Endothelial cell of umbilical vein (primary cell): Measurements from ENCODE around the gene TMEM204. TPM values are rescaled to one million over a fixed set of nuclear protein-coding genes. Genes with fewer than 3 reads are reported as not detected.

Source experiments
- BruUV-seq: library from RNA; stranded (reverse); fragments of 400-500 nt; replicated peaks from 2 replicates; lab custom pipeline; 2021; lab: Mats Ljungman, UMichigan
- CTCF ChIA-PET: fragments of 300-600, 350-600 bp; sonication (Branson Sonifier 250); formaldehyde crosslinking; loops from one replicate; lab custom pipeline; 2021; ENCODE audit warnings: antibody characterized with exemption, inconsistent platforms; lab: Charles Lee
- POLR2A ChIA-PET: fragments of 300-600, 350-600 bp; sonication (Branson Sonifier 250); formaldehyde crosslinking; loops from one replicate; lab custom pipeline; 2021; ENCODE audit warnings: antibody characterized with exemption, inconsistent platforms; lab: Charles Lee
- DNase-seq: peaks from one replicate; pipeline ENCODE4 v3.0.0-alpha.2; 2011; ENCODE audit warnings: low read depth, low spot score
- FAIRE-seq: peaks from 2 replicates; lab custom pipeline; 2011; peaks lifted over from hg19 to GRCh38; lab: Jason Lieb, UNC
- H2AFZ ChIP-seq: 2 replicates; pipeline ENCODE4 v1.6.0; 2012; ENCODE audit warnings: low read depth, low read length, control low read depth, inconsistent platforms
- H3K27ac ChIP-seq: 2 replicates; pipeline ENCODE4 v1.5.1; 2011; ENCODE audit warnings: low read depth, mild to moderate bottlenecking, control low read depth, low read length, moderate library complexity; ENCODE audit not compliant: insufficient read depth
- H3K27me3 ChIP-seq, 2 experiments: 2 replicates each; pipeline versions ENCODE4 v1.6.0 to v1.6.1; 2011; ENCODE audit warnings: low read length in 2 of 2, mixed read lengths in 1 of 2; ENCODE audit not compliant: control insufficient read depth in 2 of 2, insufficient read depth in 2 of 2
- H3K36me3 ChIP-seq, 2 experiments: 2 replicates in 1 of 2; 3 replicates in 1 of 2; pipeline ENCODE4 v1.5.1; 2011; ENCODE audit warnings: low read length in 2 of 2, mild to moderate bottlenecking in 1 of 2, moderate library complexity in 1 of 2; ENCODE audit not compliant: control insufficient read depth in 2 of 2, insufficient read depth in 2 of 2; ENCODE audit errors: extremely low read depth in 1 of 2
- H3K4me1 ChIP-seq: 3 replicates; pipeline ENCODE4 v1.5.1; 2011; ENCODE audit warnings: mild to moderate bottlenecking, low read length; ENCODE audit not compliant: control insufficient read depth, insufficient read depth; ENCODE audit errors: extremely low read depth
- H3K4me2 ChIP-seq: 2 replicates; pipeline ENCODE4 v1.6.1; 2011; ENCODE audit warnings: low read length, control low read depth, mixed read lengths; ENCODE audit not compliant: insufficient read depth
- H3K4me3 ChIP-seq, 3 experiments: fragments of 200-600 bp in 1 of 3; sonication (generic), shearing (Covaris generic) in 1 of 3; replicated peaks in 1 of 3; 2 replicates each; pipeline ENCODE4 v1.5.1; 2011 to 2016; ENCODE audit warnings: control low read depth in 3 of 3, low read length in 3 of 3, mild to moderate bottlenecking in 2 of 3, inconsistent platforms in 1 of 3, low read depth in 1 of 3, moderate library complexity in 1 of 3; ENCODE audit not compliant: insufficient read depth in 1 of 3
- H3K79me2 ChIP-seq: 2 replicates; pipeline ENCODE4 v1.6.0; 2012; ENCODE audit warnings: low read length, inconsistent platforms; ENCODE audit not compliant: control insufficient read depth, insufficient read depth
- H3K9ac ChIP-seq: replicated peaks from 2 replicates; pipeline ENCODE3; 2011; ENCODE audit warnings: low read length, control low read depth; ENCODE audit not compliant: insufficient read depth; ENCODE audit errors: extremely low read depth
- H3K9me1 ChIP-seq: replicated peaks from 3 replicates; pipeline ENCODE4 v1.6.0; 2011; ENCODE audit warnings: mild to moderate bottlenecking, low read length; ENCODE audit not compliant: control insufficient read depth, insufficient read depth; ENCODE audit errors: extremely low read depth
- H3K9me3 ChIP-seq: replicated peaks from 2 replicates; pipeline ENCODE4 v1.5.1; 2012; ENCODE audit warnings: low read length, inconsistent platforms; ENCODE audit not compliant: control insufficient read depth, insufficient read depth
- H4K20me1 ChIP-seq: replicated peaks from 2 replicates; pipeline ENCODE3; 2011; ENCODE audit warnings: mild to moderate bottlenecking, low read length; ENCODE audit not compliant: control insufficient read depth, insufficient read depth; ENCODE audit errors: extremely low read depth
- EZH2 ChIP-seq: IDR thresholded peaks from 2 replicates; pipeline ENCODE4 v1.6.1; 2012; ENCODE audit warnings: borderline replicate concordance, low read depth, mild to moderate bottlenecking, moderate library complexity, low read length, inconsistent platforms; ENCODE audit not compliant: severe bottlenecking
- FOS ChIP-seq: IDR thresholded peaks from 2 replicates; pipeline ENCODE4 v1.6.1; 2011; ENCODE audit warnings: mild to moderate bottlenecking, low read length, moderate library complexity, borderline replicate concordance; ENCODE audit not compliant: insufficient read depth
- GATA2 ChIP-seq: IDR thresholded peaks from 2 replicates; pipeline ENCODE4 v1.7.0; 2011; ENCODE audit warnings: low read depth, mild to moderate bottlenecking, moderate library complexity, mixed read lengths, low read length; ENCODE audit not compliant: insufficient read length, insufficient read depth
- JUN ChIP-seq: IDR thresholded peaks from 2 replicates; pipeline ENCODE4 v1.6.1; 2011; ENCODE audit warnings: borderline replicate concordance, low read depth; ENCODE audit not compliant: insufficient read length, insufficient read depth
- MYC ChIP-seq: IDR thresholded peaks from one replicate; pipeline ENCODE4 v1.6.1; 2011; ENCODE audit warnings: mild to moderate bottlenecking, low read depth, low read length
- POLR2A ChIP-seq: IDR thresholded peaks from 2 replicates; pipeline ENCODE4 v1.6.1; 2012; ENCODE audit warnings: low read depth, mild to moderate bottlenecking, control low read depth, low read length
- POLR2AphosphoS5 ChIP-seq: IDR thresholded peaks from 2 replicates; pipeline ENCODE4 v1.6.1; 2012; ENCODE audit warnings: low read depth, mild to moderate bottlenecking, control low read depth, low read length, moderate library complexity; ENCODE audit not compliant: insufficient read depth
- dilution Hi-C: fragments of 300-500 bp; cut with MboI; formaldehyde crosslinking; loops from one replicate; pipeline ENCODE4 v1.15.0; 2019; ENCODE audit warnings: low sequenced_read_pairs; ENCODE audit not compliant: extremely low pct_ligation_motif_present
- intact Hi-C: fragments of 100-400 bp; cut with micrococcal nuclease; formaldehyde crosslinking; loops from one replicate; pipeline ENCODE4 v1.10.0; 2022
- polyA plus RNA-seq, 4 experiments: library from polyadenylated mRNA; depleted of rRNA in 3 of 4; stranded (reverse) in 3 of 4; unstranded in 1 of 4; fragments of >200 nt; gene quantifications; 2 replicates each; pipeline versions ENCODE4 v1.2.1 to v1.2.3, GENCODE V29; 2011 to 2012; ENCODE audit warnings: missing spikeins in 1 of 4
- total RNA-seq: library from RNA; stranded (reverse); gene quantifications from 2 replicates; pipeline ENCODE4 v1.2.3, GENCODE V29; 2021
- TF ChIP-seq, protein P1 (sequence below), 2 donors: IDR thresholded peaks; 1 replicate in 1 of 2; 2 replicates in 1 of 2; pipeline ENCODE4 v1.5.1; 2011; ENCODE audit warnings: low read length in 2 of 2, mild to moderate bottlenecking in 2 of 2, moderate library complexity in 2 of 2, control low read depth in 1 of 2, inconsistent platforms in 1 of 2, low read depth in 1 of 2; ENCODE audit not compliant: insufficient read depth in 1 of 2; ENCODE audit errors: extremely low read depth in 1 of 2
- TF ChIP-seq, protein P2 (sequence below): IDR thresholded peaks from 2 replicates; pipeline ENCODE4 v1.6.1; 2011; ENCODE audit not compliant: insufficient read depth, insufficient read length

The TMEM204 gene
- total and polyA plus RNA-seq, 2 donors (not counting 3 experiments of a cell fraction or from before 2014, with no cell fraction given) = 32.5 to 50.7 TPM

DNA sequence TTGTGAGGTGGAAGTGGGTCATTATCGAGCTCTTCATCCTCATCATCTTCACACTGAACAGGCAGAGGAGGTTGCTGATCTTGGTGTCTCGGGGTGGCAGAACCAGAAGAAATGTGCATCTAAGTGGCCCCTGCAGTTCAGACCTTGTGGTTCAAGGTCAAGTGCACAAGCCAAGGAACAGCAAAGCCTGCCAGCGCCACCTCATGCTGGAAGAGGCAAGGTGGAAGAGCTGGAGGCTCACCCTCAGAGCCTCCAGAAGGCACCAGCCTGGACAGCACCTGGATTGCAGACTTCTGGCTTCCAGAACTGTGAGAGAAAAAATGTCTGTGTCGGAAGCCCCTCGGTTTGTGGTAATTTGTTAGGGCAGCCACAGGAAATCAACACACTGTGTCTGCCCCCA, 45.7 kb downstream of the TMEM204 start:
- H4K20me1 ChIP-seq = no peaks in the 10 kb centered on the region
- dilution Hi-C loops (no loop called here), intact Hi-C loops (no loop called here)
- BruUV-seq = no TSS peak
- H3K9ac ChIP-seq = no peak overlapping the region
- H3K4me2 ChIP-seq = no peak overlapping the region
- H3K9me1 ChIP-seq = no peaks in the 10 kb centered on the region
- no peaks in the 10 kb centered on the region for H3K9me3 ChIP-seq
- DNase-seq (no peak), FAIRE-seq (no peak)
- no peaks in the 10 kb centered on the region for H3K27me3 ChIP-seq
- H3K27ac ChIP-seq = no peak overlapping the region
- no peak overlapping the region for H2AFZ ChIP-seq
- TF ChIP-seq POLR2A (no peak), POLR2AphosphoS5 (no peak), FOS (no peak), JUN (no peak), GATA2 (no peak), EZH2 (no peak), MYC (no peak)
- TF ChIP-seq, protein P1, sequence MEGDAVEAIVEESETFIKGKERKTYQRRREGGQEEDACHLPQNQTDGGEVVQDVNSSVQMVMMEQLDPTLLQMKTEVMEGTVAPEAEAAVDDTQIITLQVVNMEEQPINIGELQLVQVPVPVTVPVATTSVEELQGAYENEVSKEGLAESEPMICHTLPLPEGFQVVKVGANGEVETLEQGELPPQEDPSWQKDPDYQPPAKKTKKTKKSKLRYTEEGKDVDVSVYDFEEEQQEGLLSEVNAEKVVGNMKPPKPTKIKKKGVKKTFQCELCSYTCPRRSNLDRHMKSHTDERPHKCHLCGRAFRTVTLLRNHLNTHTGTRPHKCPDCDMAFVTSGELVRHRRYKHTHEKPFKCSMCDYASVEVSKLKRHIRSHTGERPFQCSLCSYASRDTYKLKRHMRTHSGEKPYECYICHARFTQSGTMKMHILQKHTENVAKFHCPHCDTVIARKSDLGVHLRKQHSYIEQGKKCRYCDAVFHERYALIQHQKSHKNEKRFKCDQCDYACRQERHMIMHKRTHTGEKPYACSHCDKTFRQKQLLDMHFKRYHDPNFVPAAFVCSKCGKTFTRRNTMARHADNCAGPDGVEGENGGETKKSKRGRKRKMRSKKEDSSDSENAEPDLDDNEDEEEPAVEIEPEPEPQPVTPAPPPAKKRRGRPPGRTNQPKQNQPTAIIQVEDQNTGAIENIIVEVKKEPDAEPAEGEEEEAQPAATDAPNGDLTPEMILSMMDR (IDR thresholded peaks at IDR 0.05; ENCODE audit: extremely low read depth in 1 of 2, insufficient read depth in 1 of 2, low read depth in 1 of 2, low read length in 2 of 2) = no peak
- TF ChIP-seq, protein P2, sequence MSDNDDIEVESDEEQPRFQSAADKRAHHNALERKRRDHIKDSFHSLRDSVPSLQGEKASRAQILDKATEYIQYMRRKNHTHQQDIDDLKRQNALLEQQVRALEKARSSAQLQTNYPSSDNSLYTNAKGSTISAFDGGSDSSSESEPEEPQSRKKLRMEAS = no peak
- H3K4me1 ChIP-seq = no peaks in the 10 kb centered on the region
- ChIA-PET POLR2A (no interaction called here), CTCF (interaction anchor here (1.1 kb wide), 1 partner anchor 85 kb away, joined by 4 read pairs; no protein-coding TSS in a partner anchor)
- no peaks in the 10 kb centered on the region for H3K79me2 ChIP-seq
- peaks cover 0 to 9% of the 10 kb centered on the region in 2 experiments for H3K36me3 ChIP-seq
- no peak overlapping the region for H3K4me3 ChIP-seq
